Neuron (in vitro differentiated cells): ENCODE data around the gene TUBGCP6.

Experiments
- H2AFZ ChIP-seq: one replicate; pipeline ENCODE4 v1.6.1; 2013; ENCODE audit warnings: low read depth, mild to moderate bottlenecking, inconsistent platforms, low read length, moderate library complexity
- H3K27me3 ChIP-seq: one replicate; pipeline ENCODE4 v1.6.1; 2013; ENCODE audit warnings: low read length; ENCODE audit not compliant: insufficient read depth
- H3K36me3 ChIP-seq: one replicate; pipeline ENCODE4 v1.6.1; 2013; ENCODE audit warnings: low read length; ENCODE audit not compliant: insufficient read depth
- H3K4me1 ChIP-seq: one replicate; pipeline ENCODE4 v1.6.1; 2013; ENCODE audit warnings: low read length; ENCODE audit not compliant: insufficient read depth
- H3K4me3 ChIP-seq: 2 replicates; pipeline ENCODE4 v1.5.1; 2013; ENCODE audit warnings: mild to moderate bottlenecking, low read length, moderate library complexity
- H3K9me3 ChIP-seq: one replicate; pipeline ENCODE4 v1.6.1; 2013; ENCODE audit warnings: low read length

The TUBGCP6 gene

DNA sequence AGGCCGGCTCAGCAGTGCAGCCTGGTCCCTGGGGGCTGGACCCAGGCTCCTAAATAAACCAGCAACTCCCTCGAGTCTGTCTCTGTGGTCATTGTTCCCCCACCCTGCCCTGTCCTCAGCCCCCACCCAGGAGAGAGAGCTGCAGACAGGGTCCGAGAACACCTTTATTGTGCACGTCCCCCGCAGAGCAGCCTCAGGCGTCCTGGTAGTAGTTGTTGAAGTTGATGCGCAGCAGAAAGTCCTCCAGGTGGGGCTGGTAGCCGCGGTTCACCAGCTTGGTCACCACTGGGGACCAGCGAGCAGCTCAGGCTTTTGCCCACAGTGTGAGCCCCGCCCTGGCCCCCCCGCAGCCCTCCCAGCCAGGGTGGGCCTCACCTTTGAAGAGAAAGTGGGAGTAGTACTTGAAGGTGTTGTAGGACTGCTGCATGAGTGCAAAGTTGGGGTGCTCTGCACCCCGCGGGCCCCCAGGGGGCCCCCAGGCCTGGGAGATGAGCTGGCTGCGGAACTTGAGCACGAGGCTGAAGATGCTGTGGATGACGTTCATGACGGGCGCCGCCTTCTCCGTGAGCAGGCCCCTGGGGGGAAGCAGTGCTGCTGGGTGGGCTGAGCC lies 27.2 kb downstream of the TUBGCP6 start:
- no peaks in the 10 kb centered on the region for H3K27me3 ChIP-seq
- H3K36me3 ChIP-seq = peaks cover 81% of the 10 kb centered on the region
- no peak overlapping the region for H2AFZ ChIP-seq
- no peaks in the 10 kb centered on the region for H3K4me1 ChIP-seq
- H3K4me3 ChIP-seq = no peak overlapping the region
- H3K9me3 ChIP-seq = no peaks in the 10 kb centered on the region

DNA sequence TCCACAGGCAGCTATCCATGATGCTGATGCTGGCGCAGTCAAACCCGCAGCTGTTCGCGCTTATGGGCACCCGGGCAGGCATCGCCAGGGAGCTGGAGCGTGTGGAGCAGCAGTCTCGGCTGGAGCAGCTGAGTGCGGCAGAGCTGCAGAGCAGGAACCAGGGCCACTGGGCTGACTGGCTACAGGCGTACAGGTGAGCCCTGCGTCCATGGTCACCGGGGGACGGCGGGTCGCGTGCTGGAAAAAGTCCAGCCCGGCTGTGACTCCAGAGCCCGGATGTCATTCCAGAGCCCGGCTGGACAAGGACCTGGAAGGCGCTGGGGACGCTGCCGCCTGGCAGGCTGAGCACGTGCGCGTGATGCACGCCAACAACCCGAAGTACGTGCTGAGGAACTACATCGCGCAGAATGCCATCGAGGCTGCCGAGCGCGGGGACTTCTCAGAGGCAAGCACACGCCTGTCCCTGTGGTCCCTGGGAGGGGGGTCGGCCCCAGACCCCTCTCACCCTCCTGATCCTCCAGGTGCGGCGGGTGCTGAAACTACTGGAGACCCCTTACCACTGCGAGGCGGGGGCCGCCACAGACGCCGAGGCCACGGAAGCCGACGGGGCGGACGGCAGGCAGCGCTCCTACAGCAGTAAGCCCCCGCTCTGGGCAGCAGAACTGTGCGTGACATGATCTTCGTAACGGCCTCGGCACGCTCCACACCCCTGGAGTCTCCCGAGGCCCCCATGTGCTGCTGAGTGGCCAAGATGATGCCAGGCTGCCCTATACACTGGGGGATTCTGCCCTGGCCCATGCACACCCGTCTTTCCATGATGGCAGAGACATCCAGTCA lies 27.9 kb downstream of the TUBGCP6 start:
- no peaks in the 10 kb centered on the region for H3K4me1 ChIP-seq
- H3K4me3 ChIP-seq = no peak overlapping the region
- H3K27me3 ChIP-seq = no peaks in the 10 kb centered on the region
- no peak overlapping the region for H2AFZ ChIP-seq
- no peaks in the 10 kb centered on the region for H3K9me3 ChIP-seq
- H3K36me3 ChIP-seq = peaks cover 82% of the 10 kb centered on the region

DNA sequence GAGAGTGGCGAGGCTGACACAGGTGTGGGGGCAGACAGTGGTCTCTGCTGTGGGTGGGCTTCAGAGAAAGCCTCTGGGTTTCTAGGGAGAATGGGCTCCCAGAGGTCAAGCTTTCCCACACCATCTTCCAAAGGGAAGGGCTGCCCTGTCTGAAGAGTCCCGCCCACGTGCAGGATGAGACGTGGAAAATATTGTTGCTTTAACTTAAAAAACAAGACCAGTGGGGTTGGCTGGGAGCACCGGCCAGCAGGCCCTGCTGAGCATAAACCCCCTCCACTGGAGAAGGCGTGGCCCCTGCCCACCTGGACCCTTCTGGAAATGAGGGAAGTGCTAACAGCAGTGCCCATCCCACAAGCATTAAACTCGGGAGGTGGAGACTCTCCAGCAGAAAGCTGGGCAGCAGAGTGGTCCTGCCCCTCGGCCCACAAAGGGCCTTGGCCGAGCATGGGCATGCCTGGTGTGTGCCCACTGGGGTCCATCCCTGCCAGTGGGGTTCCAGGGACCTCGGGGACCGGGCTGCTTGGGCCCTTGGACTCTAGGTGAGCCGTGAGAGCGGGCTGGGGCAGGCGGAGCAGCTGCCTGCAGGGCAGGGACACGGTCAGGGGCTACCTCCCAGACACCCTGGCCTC lies 28.7 kb downstream of the TUBGCP6 start:
- no peaks in the 10 kb centered on the region for H3K27me3 ChIP-seq
- H2AFZ ChIP-seq = no peak overlapping the region
- peaks cover 80% of the 10 kb centered on the region for H3K36me3 ChIP-seq
- H3K9me3 ChIP-seq = no peaks in the 10 kb centered on the region
- no peak overlapping the region for H3K4me3 ChIP-seq
- H3K4me1 ChIP-seq = no peaks in the 10 kb centered on the region

- no peak overlapping the region for H3K4me3 ChIP-seq
- H3K9me3 ChIP-seq = no peaks in the 10 kb centered on the region
- H3K36me3 ChIP-seq = peaks cover 80% of the 10 kb centered on the region
- no peak overlapping the region for H2AFZ ChIP-seq
- no peaks in the 10 kb centered on the region for H3K4me1 ChIP-seq
- H3K27me3 ChIP-seq = no peaks in the 10 kb centered on the region
These were observed 29.3 kb downstream of the TUBGCP6 start for GRCh38 chr22:50215297-50216054.

DNA sequence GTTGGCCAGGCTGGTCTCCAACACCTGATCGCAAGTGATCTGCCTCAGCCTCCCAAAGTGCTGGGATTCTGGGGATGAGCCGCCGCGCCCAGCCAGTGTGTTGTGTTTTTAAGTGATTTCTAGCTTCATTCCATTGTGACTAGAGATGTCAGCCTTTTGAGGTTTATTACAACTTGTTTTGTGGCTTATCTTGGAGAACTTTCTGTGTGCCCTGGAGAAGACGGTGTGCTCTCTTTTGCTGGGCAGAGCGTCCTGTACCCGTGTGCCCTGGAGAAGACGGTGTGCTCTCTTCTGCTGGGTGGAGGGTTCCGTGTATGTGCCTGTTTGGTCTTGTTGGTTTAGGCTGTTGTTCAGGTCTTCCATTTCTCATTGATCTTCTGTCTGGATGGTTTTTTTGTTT lies 31.6 kb downstream of the TUBGCP6 start:
- Histone ChIP-seq H3K9me3 (no peaks in the 10 kb centered on the region), H3K4me1 (no peaks in the 10 kb centered on the region), H3K27me3 (no peaks in the 10 kb centered on the region), H2AFZ (no peak overlapping the region), H3K36me3 (peaks cover 70% of the 10 kb centered on the region), H3K4me3 (no peak overlapping the region)

DNA sequence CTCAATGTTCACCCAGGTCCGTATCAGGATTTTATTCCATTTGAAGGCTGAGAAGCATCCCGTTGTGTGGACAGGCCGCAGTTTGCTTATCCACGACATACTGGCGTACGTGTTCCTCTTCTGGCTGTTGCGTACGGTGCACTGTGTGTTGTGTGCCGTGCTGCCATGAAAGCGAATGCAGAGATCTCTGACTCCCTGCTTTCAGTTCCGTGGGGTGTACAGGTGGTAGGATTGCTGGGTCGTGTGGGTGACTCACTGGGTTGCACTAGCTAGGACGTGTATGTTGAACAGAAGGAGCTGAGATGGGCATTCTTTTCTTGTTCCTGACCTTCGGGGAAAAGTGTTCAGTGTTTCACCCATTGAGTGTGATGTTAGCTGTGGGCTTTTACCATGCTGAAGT lies 33.7 kb downstream of the TUBGCP6 start:
- H3K4me3 ChIP-seq = no peak overlapping the region
- H2AFZ ChIP-seq = no peak overlapping the region
- H3K4me1 ChIP-seq = peaks cover 7% of the 10 kb centered on the region
- peaks cover 66% of the 10 kb centered on the region for H3K36me3 ChIP-seq
- H3K27me3 ChIP-seq = no peaks in the 10 kb centered on the region
- no peaks in the 10 kb centered on the region for H3K9me3 ChIP-seq

GRCh38 chr22:50210378-50211139 lies 34.3 kb downstream of the TUBGCP6 start:
- H3K27me3 ChIP-seq = no peaks in the 10 kb centered on the region
- no peak overlapping the region for H3K4me3 ChIP-seq
- H3K9me3 ChIP-seq = no peaks in the 10 kb centered on the region
- H2AFZ ChIP-seq = no peak overlapping the region
- peaks cover 7% of the 10 kb centered on the region for H3K4me1 ChIP-seq
- peaks cover 63% of the 10 kb centered on the region for H3K36me3 ChIP-seq

DNA sequence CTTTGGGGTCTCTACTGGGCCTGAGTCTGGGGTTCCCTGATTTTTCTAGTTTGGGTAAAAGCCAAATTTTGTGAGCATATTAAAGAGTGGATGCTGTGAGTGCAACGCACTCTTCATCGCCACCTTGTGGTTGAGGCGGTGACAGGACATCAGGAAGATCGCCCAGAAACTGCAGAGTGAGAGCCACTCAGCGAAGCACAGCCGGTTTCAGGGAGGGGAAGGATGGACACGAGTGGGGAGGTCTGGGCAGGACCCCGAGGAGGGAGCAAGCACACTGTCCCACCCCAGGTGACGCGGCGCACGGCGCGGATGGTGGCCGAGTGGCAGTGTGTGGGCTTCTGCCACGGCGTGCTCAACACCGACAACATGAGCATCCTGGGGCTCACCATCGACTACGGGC lies 34.9 kb downstream of the TUBGCP6 start:
- Histone ChIP-seq H2AFZ (no peak overlapping the region), H3K36me3 (peaks cover 60% of the 10 kb centered on the region), H3K9me3 (no peaks in the 10 kb centered on the region), H3K4me3 (no peak overlapping the region), H3K4me1 (peaks cover 7% of the 10 kb centered on the region), H3K27me3 (no peaks in the 10 kb centered on the region)

- H3K27me3 ChIP-seq = no peaks in the 10 kb centered on the region
- H2AFZ ChIP-seq = no peak overlapping the region
- H3K9me3 ChIP-seq = no peaks in the 10 kb centered on the region
- H3K4me3 ChIP-seq = no peak overlapping the region
- H3K36me3 ChIP-seq = peaks cover 63% of the 10 kb centered on the region
- peaks cover 7% of the 10 kb centered on the region for H3K4me1 ChIP-seq
These were observed 35.6 kb downstream of the TUBGCP6 start for GRCh38 chr22:50208939-50209892.

DNA sequence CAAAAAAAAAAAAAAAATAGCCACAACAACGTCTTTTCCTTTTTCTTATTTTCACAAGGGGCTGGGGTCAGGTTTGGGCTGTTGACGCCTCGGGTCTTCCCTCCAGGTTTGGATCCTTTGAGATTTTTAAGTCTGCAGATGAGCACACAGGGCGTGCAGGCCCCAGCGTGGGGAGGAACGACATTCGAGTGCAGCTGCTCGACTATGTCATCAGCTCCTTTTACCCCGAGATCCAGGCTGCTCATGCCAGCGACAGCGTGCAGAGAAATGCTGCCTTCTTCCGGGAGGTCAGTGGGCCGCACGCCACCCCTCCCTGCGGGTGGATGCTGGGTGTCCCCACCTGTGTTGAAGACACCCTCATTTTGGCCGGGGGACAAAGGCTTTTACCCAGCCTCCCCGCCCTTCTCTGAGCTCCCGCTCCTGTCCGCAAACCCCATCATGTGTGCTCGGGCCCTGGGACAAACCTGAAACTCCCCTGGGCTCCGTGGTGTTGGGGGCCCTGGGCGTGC lies 36.3 kb downstream of the TUBGCP6 start:
- Histone ChIP-seq H3K9me3 (peaks cover under 1% of the 10 kb centered on the region), H3K36me3 (peaks cover 62% of the 10 kb centered on the region), H2AFZ (no peak overlapping the region), H3K4me1 (peaks cover 7% of the 10 kb centered on the region), H3K4me3 (no peak overlapping the region), H3K27me3 (no peaks in the 10 kb centered on the region)

- Histone ChIP-seq H3K4me1 (peaks cover 7% of the 10 kb centered on the region), H3K36me3 (peaks cover 59% of the 10 kb centered on the region), H3K27me3 (no peaks in the 10 kb centered on the region), H3K4me3 (no peak overlapping the region), H3K9me3 (peaks cover 5% of the 10 kb centered on the region), H2AFZ (no peak overlapping the region)
These were observed 37.3 kb downstream of the TUBGCP6 start for GRCh38 chr22:50207383-50208140.
